ENCODE data around the gene OR2T1.
"Not testable (repeated sequence)": the region's sequence is repeated elsewhere in the genome, so short reads cannot be mapped to it uniquely, and the experiment has no call there.

DNA sequence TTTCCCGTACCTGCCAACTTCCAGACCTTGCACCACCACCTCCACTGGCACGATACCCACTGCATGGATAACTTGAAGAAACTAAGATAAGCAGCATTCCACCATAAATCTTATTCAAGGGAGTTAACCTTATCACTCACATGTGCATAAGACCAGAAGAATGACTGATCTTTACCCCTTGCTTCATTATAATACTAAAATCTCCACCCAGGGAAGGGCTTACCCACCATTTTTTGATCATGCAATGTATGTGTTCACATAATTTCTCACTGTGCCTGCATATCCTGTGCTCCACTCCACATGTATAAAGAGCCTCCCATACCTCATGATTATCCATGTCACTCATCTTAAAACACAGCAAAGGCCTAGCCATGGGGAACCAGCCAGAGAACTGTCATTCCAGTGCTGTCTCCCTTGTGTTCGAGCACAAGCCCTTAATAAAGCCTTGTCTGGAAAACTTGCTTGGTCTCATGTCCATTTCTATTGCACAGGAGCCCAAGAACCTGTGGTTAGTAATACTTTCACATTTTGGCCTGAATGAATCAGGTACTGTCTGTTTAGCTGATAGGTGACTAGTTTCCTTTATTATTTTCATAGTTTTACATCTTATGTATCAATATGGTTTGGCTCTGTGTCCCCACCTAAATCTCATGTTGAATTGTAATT, 24.8 kb downstream of the OR2T1 start:
- TF ChIP-seq EZH2 (IDR thresholded peaks at IDR 0.05; ENCODE audit: borderline replicate concordance, low read length) = not testable (repeated sequence)
- TF ChIP-seq, protein P1, sequence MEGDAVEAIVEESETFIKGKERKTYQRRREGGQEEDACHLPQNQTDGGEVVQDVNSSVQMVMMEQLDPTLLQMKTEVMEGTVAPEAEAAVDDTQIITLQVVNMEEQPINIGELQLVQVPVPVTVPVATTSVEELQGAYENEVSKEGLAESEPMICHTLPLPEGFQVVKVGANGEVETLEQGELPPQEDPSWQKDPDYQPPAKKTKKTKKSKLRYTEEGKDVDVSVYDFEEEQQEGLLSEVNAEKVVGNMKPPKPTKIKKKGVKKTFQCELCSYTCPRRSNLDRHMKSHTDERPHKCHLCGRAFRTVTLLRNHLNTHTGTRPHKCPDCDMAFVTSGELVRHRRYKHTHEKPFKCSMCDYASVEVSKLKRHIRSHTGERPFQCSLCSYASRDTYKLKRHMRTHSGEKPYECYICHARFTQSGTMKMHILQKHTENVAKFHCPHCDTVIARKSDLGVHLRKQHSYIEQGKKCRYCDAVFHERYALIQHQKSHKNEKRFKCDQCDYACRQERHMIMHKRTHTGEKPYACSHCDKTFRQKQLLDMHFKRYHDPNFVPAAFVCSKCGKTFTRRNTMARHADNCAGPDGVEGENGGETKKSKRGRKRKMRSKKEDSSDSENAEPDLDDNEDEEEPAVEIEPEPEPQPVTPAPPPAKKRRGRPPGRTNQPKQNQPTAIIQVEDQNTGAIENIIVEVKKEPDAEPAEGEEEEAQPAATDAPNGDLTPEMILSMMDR (IDR thresholded peaks at IDR 0.05; ENCODE audit: low read length) = not testable (repeated sequence)

All from OCI-LY1 (cell line).